IMR-90 (cell line): ENCODE results near the gene CDKN1C. TPM values are rescaled to one million over a fixed set of nuclear protein-coding genes. Genes with fewer than 3 reads are reported as not detected.

Experiments used
- ATAC-seq: fragments of 200-7000 bp; cut with Tn5 transposase; 2 replicates; pipeline ENCODE4 v1.9.1; 2020; ENCODE audit warnings: low read depth, mild to moderate bottlenecking, moderate library complexity
- BruUV-seq: library from RNA; stranded (reverse); fragments of 400-500 nt; replicated peaks from 2 replicates; lab custom pipeline; 2021; lab: Mats Ljungman, UMichigan
- CTCF ChIA-PET: fragments of 300-600 bp; formaldehyde crosslinking; extraction: SDS; loops from one replicate; lab custom pipeline; 2021; ENCODE audit warnings: antibody characterized with exemption; lab: Yijun Ruan, JAX
- POLR2A ChIA-PET: fragments of 300-600 bp; sonication (Branson Sonifier 250); formaldehyde crosslinking; loops from one replicate; lab custom pipeline; 2022; ENCODE audit warnings: antibody characterized with exemption; ENCODE audit not compliant: unreplicated experiment; lab: Charles Lee
- DNase-seq: peaks from one replicate; pipeline ENCODE4 v3.0.0; 2013
- H2AFZ ChIP-seq: replicated peaks from 2 replicates; pipeline ENCODE3; 2013; ENCODE audit warnings: low read length, mild to moderate bottlenecking; ENCODE audit not compliant: poor library complexity
- H2AK5ac ChIP-seq: 2 replicates; pipeline ENCODE4 v1.6.1; 2013; ENCODE audit warnings: low read depth, low read length, inconsistent platforms
- H2AK9ac ChIP-seq: replicated peaks from 2 replicates; pipeline ENCODE3; 2013; ENCODE audit warnings: mild to moderate bottlenecking, low read depth, low read length, moderate library complexity; ENCODE audit not compliant: poor library complexity
- H2BK120ac ChIP-seq: 2 replicates; pipeline ENCODE4 v1.6.1; 2013; ENCODE audit warnings: low read depth, low read length, inconsistent platforms
- H2BK15ac ChIP-seq: 3 replicates; pipeline ENCODE4 v1.6.1; 2013; ENCODE audit warnings: low read depth, low read length, inconsistent platforms
- H2BK20ac ChIP-seq: 2 replicates; pipeline ENCODE4 v1.6.1; 2013; ENCODE audit warnings: low read depth, mild to moderate bottlenecking, inconsistent platforms, low read length, moderate library complexity
- H2BK5ac ChIP-seq: 2 replicates; pipeline ENCODE4 v1.6.1; 2013; ENCODE audit warnings: mild to moderate bottlenecking, low read depth, low read length, inconsistent platforms; ENCODE audit not compliant: poor library complexity, severe bottlenecking
- H3K14ac ChIP-seq: replicated peaks from 2 replicates; pipeline ENCODE4 v1.6.1; 2013; ENCODE audit warnings: low read depth, low read length, inconsistent platforms
- H3K18ac ChIP-seq: 2 replicates; pipeline ENCODE4 v1.6.1; 2013; ENCODE audit warnings: low read depth, low read length, control low read depth
- H3K23ac ChIP-seq: 2 replicates; pipeline ENCODE4 v1.6.1; 2013; ENCODE audit warnings: low read depth, low read length, inconsistent platforms
- H3K27ac ChIP-seq: 2 replicates; pipeline ENCODE4 v1.5.1; 2013; ENCODE audit warnings: mild to moderate bottlenecking, control low read depth, low read length; ENCODE audit not compliant: insufficient read depth
- H3K27me3 ChIP-seq: 2 replicates; pipeline ENCODE4 v1.6.1; 2013; ENCODE audit warnings: low read length; ENCODE audit not compliant: control insufficient read depth, insufficient read depth
- H3K36me3 ChIP-seq: 2 replicates; pipeline ENCODE4 v1.6.1; 2013; ENCODE audit warnings: low read length, mixed read lengths; ENCODE audit not compliant: control insufficient read depth, insufficient read depth
- H3K4ac ChIP-seq: 2 replicates; pipeline ENCODE4 v1.6.1; 2013; ENCODE audit warnings: low read depth, low read length, inconsistent platforms
- H3K4me1 ChIP-seq: 2 replicates; pipeline ENCODE4 v1.6.1; 2013; ENCODE audit warnings: low read length, mixed read lengths; ENCODE audit not compliant: control insufficient read depth, insufficient read depth
- H3K4me2 ChIP-seq: 2 replicates; pipeline ENCODE4 v1.6.1; 2013; ENCODE audit warnings: low read depth, mild to moderate bottlenecking, control low read depth, low read length, moderate library complexity
- H3K4me3 ChIP-seq: 2 replicates; pipeline ENCODE4 v1.5.1; 2013; ENCODE audit warnings: low read depth, mild to moderate bottlenecking, control low read depth, low read length, moderate library complexity; ENCODE audit not compliant: insufficient read depth
- H3K56ac ChIP-seq: 2 replicates; pipeline ENCODE4 v1.6.1; 2013; ENCODE audit warnings: low read length, inconsistent platforms; ENCODE audit not compliant: insufficient read depth; ENCODE audit errors: extremely low read depth
- H3K79me1 ChIP-seq, 2 experiments: 2 replicates each; pipeline ENCODE4 v1.6.1; 2013; ENCODE audit warnings: low read length in 2 of 2, inconsistent platforms in 1 of 2, low read depth in 1 of 2
- H3K9ac ChIP-seq: 2 replicates; pipeline ENCODE4 v1.6.1; 2013; ENCODE audit warnings: low read depth, low read length, control low read depth
- H3K9me1 ChIP-seq: 2 replicates; pipeline ENCODE4 v1.6.1; 2013; ENCODE audit warnings: low read length, inconsistent platforms; ENCODE audit not compliant: insufficient read depth
- H3K9me3 ChIP-seq: 2 replicates; pipeline ENCODE4 v1.6.1; 2013; ENCODE audit warnings: low read length; ENCODE audit not compliant: control insufficient read depth, insufficient read depth
- H4K20me1 ChIP-seq: 2 replicates; pipeline ENCODE4 v1.6.1; 2013; ENCODE audit warnings: low read length, inconsistent platforms; ENCODE audit not compliant: insufficient read depth
- H4K5ac ChIP-seq: 2 replicates; pipeline ENCODE4 v1.6.1; 2013; ENCODE audit warnings: mild to moderate bottlenecking, low read depth, low read length, control low read depth
- H4K8ac ChIP-seq, 2 experiments: 2 replicates each; pipeline ENCODE4 v1.6.1; 2013; ENCODE audit warnings: low read depth in 2 of 2, low read length in 2 of 2, control low read depth in 1 of 2, inconsistent platforms in 1 of 2
- H4K91ac ChIP-seq: 2 replicates; pipeline ENCODE4 v1.6.1; 2013; ENCODE audit warnings: low read depth, low read length, inconsistent platforms; ENCODE audit not compliant: insufficient read depth
- CHD1 ChIP-seq: IDR thresholded peaks from 2 replicates; pipeline ENCODE4 v1.6.1; 2012; ENCODE audit warnings: low read depth, low read length, improper control_type of control experiment
- MAFK ChIP-seq: IDR thresholded peaks from 2 replicates; pipeline ENCODE4 v1.6.1; 2012; ENCODE audit warnings: low read depth, low read length, improper control_type of control experiment
- MAZ ChIP-seq: IDR thresholded peaks from 2 replicates; pipeline ENCODE4 v1.6.1; 2012; ENCODE audit warnings: low read depth, mild to moderate bottlenecking, low read length, improper control_type of control experiment, moderate library complexity, borderline replicate concordance
- NFE2L2 ChIP-seq: fragments of 150-350 bp; IDR thresholded peaks from 2 replicates; pipeline ENCODE4 v1.6.1; 2016; ENCODE audit warnings: low read depth, mild to moderate bottlenecking, low read length
- RAD21 ChIP-seq: IDR thresholded peaks from 2 replicates; pipeline ENCODE4 v1.6.1; 2012; ENCODE audit warnings: low read length, improper control_type of control experiment
- RCOR1 ChIP-seq: IDR thresholded peaks from 2 replicates; pipeline ENCODE4 v1.6.1; 2012; ENCODE audit warnings: mild to moderate bottlenecking, low read length, improper control_type of control experiment; ENCODE audit not compliant: insufficient replicate concordance
- RFX5 ChIP-seq: IDR thresholded peaks from 2 replicates; pipeline ENCODE4 v1.8.0; 2012; ENCODE audit warnings: low read depth, mild to moderate bottlenecking, low read length, moderate library complexity
- WGBS, 2 experiments: methylation state at CpG; one replicate each; pipeline versions ENCODE4 v1.1.5 to v1.1.7; 2013; ENCODE audit warnings: missing lambda C conversion rate in 2 of 2; ENCODE audit not compliant: insufficient read length in 1 of 2; ENCODE audit errors: extremely low coverage in 2 of 2; 5-methylcytosine and 5-hydroxymethylcytosine counted together
- dilution Hi-C: fragments of 300-500 bp; cut with HindIII; formaldehyde crosslinking; loops from one replicate; pipeline ENCODE4 v1.14.3; 2018; ENCODE audit warnings: low sequenced_read_pairs; ENCODE audit not compliant: unreplicated experiment
- in situ Hi-C: fragments of 300-500 bp; cut with MboI; formaldehyde crosslinking; loops from 3 replicates; pipeline ENCODE4 v1.14.3; 2019; ENCODE audit warnings: low sequenced_read_pairs, inconsistent platforms, mixed read lengths
- intact Hi-C: fragments of 100-400 bp; cut with micrococcal nuclease; formaldehyde crosslinking; loops from 2 replicates; pipeline ENCODE4 v1.10.0; 2022
- polyA plus RNA-seq, 3 experiments: library from polyadenylated mRNA; depleted of rRNA; stranded (reverse); fragments of >200 nt; gene quantifications; 2 replicates each; pipeline ENCODE4 v1.2.3, GENCODE V29; 2012; ENCODE audit warnings: low replicate concordance in 1 of 3
- total RNA-seq: library from RNA; depleted of rRNA; stranded (reverse); fragments of >200 nt; gene quantifications from 2 replicates; pipeline ENCODE4 v1.2.3, GENCODE V29; 2012
- TF ChIP-seq, protein P1 (sequence below): fragments of 150-350 bp; IDR thresholded peaks from 2 replicates; pipeline ENCODE4 v1.6.1; 2016; ENCODE audit warnings: low read depth, mild to moderate bottlenecking, low read length, moderate library complexity, borderline replicate concordance

CDKN1C gene
- total and polyA plus RNA-seq, 2 of the 4 experiments (the other 2 are of a cell fraction) = 1.6 to 3.0 TPM

- POLR2A ChIA-PET = no interaction called here
- no peak overlapping the region for H2AK9ac ChIP-seq
- no peak overlapping the region for H2BK15ac ChIP-seq
- BruUV-seq = no TSS peak
- no peaks in the 10 kb centered on the region for H3K79me1 ChIP-seq
- no peak overlapping the region for H3K14ac ChIP-seq
- no peak overlapping the region for H3K27ac ChIP-seq
- H3K56ac ChIP-seq = no peak overlapping the region
- no peak overlapping the region for H4K8ac ChIP-seq
- no peak overlapping the region for H2AFZ ChIP-seq
- H4K5ac ChIP-seq = no peak overlapping the region
- dilution Hi-C loops = no loop called here
- ATAC-seq = no peak
- H3K23ac ChIP-seq = no peak overlapping the region
- H3K36me3 ChIP-seq = no peaks in the 10 kb centered on the region
- H3K4me2 ChIP-seq = no peak overlapping the region
- no peak overlapping the region for H3K9ac ChIP-seq
- no peak overlapping the region for H3K4ac ChIP-seq
- H3K9me1 ChIP-seq = no peaks in the 10 kb centered on the region
- no peak overlapping the region for H2BK120ac ChIP-seq
- no peak overlapping the region for H3K18ac ChIP-seq
- peaks cover 24% of the 10 kb centered on the region for H3K27me3 ChIP-seq
- H3K4me1 ChIP-seq = no peaks in the 10 kb centered on the region
- TF ChIP-seq RAD21 (no peak), NFE2L2 (no peak), RFX5 (no peak), MAZ (no peak), RCOR1 (no peak), MAFK (no peak), CHD1 (no peak)
- TF ChIP-seq, protein P1, sequence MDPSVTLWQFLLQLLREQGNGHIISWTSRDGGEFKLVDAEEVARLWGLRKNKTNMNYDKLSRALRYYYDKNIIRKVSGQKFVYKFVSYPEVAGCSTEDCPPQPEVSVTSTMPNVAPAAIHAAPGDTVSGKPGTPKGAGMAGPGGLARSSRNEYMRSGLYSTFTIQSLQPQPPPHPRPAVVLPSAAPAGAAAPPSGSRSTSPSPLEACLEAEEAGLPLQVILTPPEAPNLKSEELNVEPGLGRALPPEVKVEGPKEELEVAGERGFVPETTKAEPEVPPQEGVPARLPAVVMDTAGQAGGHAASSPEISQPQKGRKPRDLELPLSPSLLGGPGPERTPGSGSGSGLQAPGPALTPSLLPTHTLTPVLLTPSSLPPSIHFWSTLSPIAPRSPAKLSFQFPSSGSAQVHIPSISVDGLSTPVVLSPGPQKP = no peak
- CTCF ChIA-PET = no interaction called here
- no peak overlapping the region for H2BK5ac ChIP-seq
- H2AK5ac ChIP-seq = no peak overlapping the region
- intact Hi-C loops = no loop called here
- in situ Hi-C loops = no loop called here
- no peaks in the 10 kb centered on the region for H3K9me3 ChIP-seq
- H4K20me1 ChIP-seq = no peaks in the 10 kb centered on the region; the same call in 1 of the 2 replicates
- no peak overlapping the region for H2BK20ac ChIP-seq
- 89% methylated on average over 3 of the region's 12 CpGs; no CpG with 5 or more reads in 1 of the 2 experiments for WGBS, 2 experiments
- no peak overlapping the region for H4K91ac ChIP-seq
- no peak overlapping the region for H3K4me3 ChIP-seq
- DNase-seq = no peak
Observed at GRCh38 chr11:2844996-2845395, 40.6 kb downstream of the CDKN1C start.
